IPS DF 4.7 (cell line): ENCODE data around the gene MLLT10.

Source experiments
- DNase-seq: peaks from one replicate; pipeline ENCODE4 v3.0.0-alpha.2; 2013; ENCODE audit warnings: low spot score; ENCODE audit errors: extremely low read depth

Gene MLLT10

DNA sequence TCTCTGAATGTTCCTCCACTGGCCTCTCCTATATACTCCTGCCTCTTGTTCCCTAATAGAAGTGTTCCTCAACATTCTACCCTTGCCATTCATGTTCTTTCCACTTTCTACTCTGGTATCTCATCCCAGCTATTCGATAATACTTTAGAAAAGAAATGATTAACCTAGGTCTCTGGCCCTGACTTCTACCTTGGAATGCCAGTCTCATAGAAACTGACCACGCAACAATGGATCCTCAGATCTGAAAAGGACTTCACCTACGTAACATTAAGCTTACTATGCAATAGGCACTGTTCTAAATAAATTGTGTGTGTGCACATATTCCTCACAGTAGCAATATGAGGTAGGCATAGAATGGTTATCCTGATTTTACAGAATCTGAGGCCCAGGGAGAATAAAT lies 235.0 kb downstream of the MLLT10 start:
- no peak for DNase-seq

DNA sequence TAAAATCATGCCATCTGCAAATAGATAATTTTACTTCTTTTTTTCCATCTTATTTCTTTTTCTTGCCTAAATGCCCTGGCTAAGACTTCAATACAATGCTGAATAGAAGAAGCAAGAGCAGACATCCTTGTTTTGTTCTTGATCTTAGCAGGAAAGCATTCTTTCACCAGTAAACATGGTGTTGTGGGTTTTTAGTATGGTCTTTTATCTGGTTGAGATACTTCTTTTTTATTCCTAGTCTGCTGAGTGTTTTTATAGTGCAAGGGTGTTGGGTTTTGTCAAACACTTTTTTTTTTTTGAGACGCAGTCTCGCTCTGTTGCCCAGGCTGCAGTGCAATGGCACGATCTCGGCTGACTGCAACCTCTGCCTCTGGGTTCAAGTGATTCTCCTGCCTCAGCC lies 237.2 kb downstream of the MLLT10 start:
- DNase-seq = no peak

DNA sequence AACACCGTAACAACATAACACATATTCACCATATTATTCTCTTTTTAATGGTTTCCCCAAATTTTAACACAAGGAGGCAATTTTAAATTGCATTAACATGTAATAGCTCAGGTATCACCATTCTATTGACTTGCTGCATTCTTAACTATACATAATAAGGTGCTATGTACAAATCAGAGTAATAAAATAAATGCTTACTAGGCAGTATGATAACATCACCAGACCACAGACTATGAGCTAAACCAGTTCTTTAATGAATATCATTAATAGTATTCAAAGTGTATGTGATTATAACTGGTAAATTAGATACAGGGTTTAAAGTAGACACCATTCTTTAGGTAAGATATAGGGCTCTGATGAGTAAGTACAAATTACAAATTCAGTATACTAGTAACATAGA lies 242.9 kb downstream of the MLLT10 start:
- no peak for DNase-seq

DNA sequence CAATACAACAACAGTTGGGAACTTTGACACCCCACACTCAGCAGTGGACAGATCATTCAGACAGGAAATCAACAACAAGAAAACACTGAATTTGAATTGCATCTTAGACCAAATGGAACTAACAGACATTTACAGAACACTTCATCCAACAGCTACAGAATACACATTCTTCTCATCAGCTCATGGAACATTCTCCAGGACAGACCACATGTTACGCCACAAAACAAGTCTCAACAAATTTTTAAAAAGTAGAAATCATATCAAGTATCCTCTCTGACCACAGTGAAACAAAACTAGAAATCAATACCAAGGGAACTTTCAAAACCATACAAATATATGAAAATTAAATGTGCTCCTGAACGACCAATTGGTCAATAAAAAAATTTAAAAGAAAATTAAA lies 257.2 kb downstream of the MLLT10 start:
- DNase-seq = no peak
